K562 (cell line): ENCODE data around the gene HSD17B1. TPM values are rescaled to one million over a fixed set of nuclear protein-coding genes. Genes with fewer than 3 reads are reported as not detected.

ENCODE experiments used
- ATF4 ChIP-seq: fragments of 450-650 bp; formaldehyde crosslinking; IDR thresholded peaks from 2 replicates; pipeline ENCODE4 v1.4.0; 2022; ENCODE audit warnings: mild to moderate bottlenecking, moderate library complexity
- ATF7 ChIP-seq: fragments of 450-650 bp; IDR thresholded peaks from 2 replicates; pipeline ENCODE4 v1.7.1; 2014; ENCODE audit warnings: mild to moderate bottlenecking, moderate library complexity
- BRD9 ChIP-seq: fragments of 450-650 bp; IDR thresholded peaks from 2 replicates; pipeline ENCODE4 v1.6.1; 2018; ENCODE audit warnings: low read depth; ENCODE audit not compliant: partially characterized antibody
- CBFA2T2 ChIP-seq: fragments of 450-650 bp; conservative IDR thresholded peaks from 2 replicates; pipeline ENCODE4 v1.6.1; 2017; ENCODE audit warnings: mild to moderate bottlenecking
- COPS2 ChIP-seq: fragments of 450-650 bp; conservative IDR thresholded peaks from 2 replicates; pipeline ENCODE4 v1.6.1; 2016; ENCODE audit warnings: mild to moderate bottlenecking, moderate library complexity
- GABPB2 ChIP-seq: fragments of 250-450 bp; sonication (Bioruptor Pico); conservative IDR thresholded peaks from 2 replicates; pipeline ENCODE4 v1.5.1; 2021; ENCODE audit warnings: mild to moderate bottlenecking
- GMEB1 ChIP-seq: fragments of 250-450 bp; sonication (Bioruptor Pico); IDR thresholded peaks from 2 replicates; pipeline ENCODE4 v1.4.0; 2020; ENCODE audit warnings: mild to moderate bottlenecking
- HDAC8 ChIP-seq: fragments of 450-650 bp; IDR thresholded peaks from 2 replicates; pipeline ENCODE4 v1.6.1; 2016; ENCODE audit warnings: mild to moderate bottlenecking, missing genetic modification characterization, moderate library complexity, missing compliant biosample characterization
- HLTF ChIP-seq: fragments of 450-650 bp; IDR thresholded peaks from 2 replicates; pipeline ENCODE4 v1.6.1; 2016
- KDM4B ChIP-seq, 2 experiments: fragments of 450-650 bp in 1 of 2; sonication (generic) in 1 of 2; IDR thresholded peaks; 2 replicates each; pipeline ENCODE4 v1.6.1; 2016 to 2017; ENCODE audit warnings: borderline replicate concordance in 2 of 2, antibody characterized with exemption in 1 of 2, low read depth in 1 of 2, mild to moderate bottlenecking in 1 of 2
- MEF2A ChIP-seq: IDR thresholded peaks from 2 replicates; pipeline ENCODE4 v1.6.1; 2011; ENCODE audit warnings: low read depth, mild to moderate bottlenecking, low read length, moderate library complexity; ENCODE audit not compliant: control insufficient read depth
- MIER1 ChIP-seq: fragments of 450-650 bp; IDR thresholded peaks from 2 replicates; pipeline ENCODE4 v1.6.1; 2016; ENCODE audit warnings: antibody characterized with exemption, mild to moderate bottlenecking, low read depth
- PCBP2 ChIP-seq: fragments of 200-400 bp; formaldehyde crosslinking; IDR thresholded peaks from 2 replicates; pipeline ENCODE4 v1.6.1; 2018; ENCODE audit warnings: low read length, low read depth, mild to moderate bottlenecking, moderate library complexity; ENCODE audit not compliant: poor library complexity, severe bottlenecking
- PYGO2 ChIP-seq: fragments of 450-650 bp; IDR thresholded peaks from 2 replicates; pipeline ENCODE4 v1.6.1; 2016; ENCODE audit warnings: mild to moderate bottlenecking, missing genetic modification characterization, moderate library complexity, missing compliant biosample characterization
- SIX5 ChIP-seq, 2 experiments: IDR thresholded peaks; 2 replicates each; pipeline ENCODE4 v1.6.1; 2011; ENCODE audit warnings: low read length in 2 of 2, borderline replicate concordance in 1 of 2, low read depth in 1 of 2, mild to moderate bottlenecking in 1 of 2, moderate library complexity in 1 of 2; ENCODE audit not compliant: insufficient read depth in 1 of 2
- SREBF2 ChIP-seq: sonication (generic); formaldehyde crosslinking; IDR thresholded peaks from 2 replicates; pipeline ENCODE4 v1.4.0; 2020; ENCODE audit warnings: mild to moderate bottlenecking, missing genetic modification reagents
- SRSF9 ChIP-seq: fragments of 200-400 bp; formaldehyde crosslinking; IDR thresholded peaks from 2 replicates; pipeline ENCODE4 v1.6.1; 2017; ENCODE audit warnings: low read depth, low read length, borderline replicate concordance
- STAT5B ChIP-seq: fragments of 250-450 bp; sonication (Bioruptor Pico); IDR thresholded peaks from 2 replicates; pipeline ENCODE4 v1.8.0; 2021; ENCODE audit warnings: mild to moderate bottlenecking, inconsistent platforms
- VEZF1 ChIP-seq: fragments of 200-800 bp; sonication (Bioruptor generic); IDR thresholded peaks from 2 replicates; pipeline ENCODE4 v1.6.1; 2017; ENCODE audit warnings: missing genetic modification characterization, missing compliant biosample characterization
- ZBTB12 ChIP-seq: fragments of 250-450 bp; sonication (Bioruptor Pico); IDR thresholded peaks from 2 replicates; pipeline ENCODE4 v1.4.0; 2020
- ZFX ChIP-seq: sonication (generic); formaldehyde crosslinking; IDR thresholded peaks from 2 replicates; pipeline ENCODE4 v1.8.0; 2022; ENCODE audit warnings: mild to moderate bottlenecking, missing genetic modification reagents, moderate library complexity
- ZNF395 ChIP-seq: fragments of 200-800 bp; sonication (Bioruptor generic); IDR thresholded peaks from 2 replicates; pipeline ENCODE4 v1.6.1; 2017; ENCODE audit warnings: missing genetic modification characterization, missing compliant biosample characterization
- polyA plus RNA-seq, 8 experiments: library from polyadenylated mRNA; depleted of rRNA in 4 of 8; stranded (reverse) in 5 of 8; unstranded in 3 of 8; fragments of >200 nt; fragmentation: Nextera tagmentation in 2 of 8; fragmentation: Illumina TruSeq in 1 of 8; extraction: Ambion mirVana in 2 of 8; extraction: Trizol in 1 of 8; gene quantifications; 2 replicates each; pipeline versions ENCODE4 v1.2.1 to v1.2.3, GENCODE V29; 2011 to 2014; ENCODE audit warnings: inconsistent platforms in 1 of 8, missing spikeins in 1 of 8
- total RNA-seq, 7 experiments: library from RNA; depleted of rRNA in 6 of 7; stranded (reverse); fragments of >200 nt in 6 of 7; fragmentation: Illumina TruSeq in 2 of 7; extraction: Trizol in 2 of 7; gene quantifications; 2 replicates each; pipeline versions ENCODE4 v1.2.1 to v1.2.3, GENCODE V29; 2011 to 2021; ENCODE audit warnings: low replicate concordance in 1 of 7

Gene HSD17B1
- total and polyA plus RNA-seq, 9 of the 15 experiments (the other 6 are each of a cell fraction or from before 2014, with no cell fraction given): 0.55 to 21.1 (median 3.6) TPM

- TF ChIP-seq PYGO2 (tag) (no peak), ZNF395 (no peak; the same call in 1 of the 2 replicates), ZFX (CRISPR knock-in tag) (no peak; the same call in 1 of the 2 replicates), HLTF (no peak), HDAC8 (tag) (no peak), ATF4 (no peak), SREBF2 (CRISPR knock-in tag) (no peak), MEF2A (0 out of 2 replicates have a peak, but pooled peaks have one; percentile 10), COPS2 (no peak), GMEB1 (no peak), GABPB2 (no peak), ZBTB12 (CRISPR knock-in tag) (no peak; the same call in 1 of the 2 replicates), MIER1 (no peak), VEZF1 (peak; percentile 87), PCBP2 (no peak), SIX5 (IDR thresholded peaks at IDR 0.05; ENCODE audit: borderline replicate concordance in 1 of 2, insufficient read depth in 1 of 2, low read depth in 1 of 2, low read length in 2 of 2) (peak in 1 of 2 experiments; percentile 20; a peak in 1 of 4 replicates), STAT5B (CRISPR knock-in tag) (no peak), KDM4B (IDR thresholded peaks at IDR 0.05; ENCODE audit: borderline replicate concordance in 2 of 2, low read depth in 1 of 2) (peak in 1 of 2 experiments; percentile 73; a peak in 1 of 4 replicates), ATF7 (peak; percentile 45; the same call in 1 of the 2 replicates), BRD9 (no peak), CBFA2T2 (no peak), SRSF9 (no peak)
Measured at GRCh38 chr17:42561897-42562387, 9.2 kb downstream of the HSD17B1 start, which contains the start of gene COASY (continued).
